SK-MEL-5 (cell line): ENCODE measurements around the gene TFCP2L1. TPM values are rescaled to one million over a fixed set of nuclear protein-coding genes. Genes with fewer than 3 reads are reported as not detected.

Experiments used
- DNase-seq: peaks from one replicate; pipeline ENCODE4 v3.0.0-alpha.2; 2016; ENCODE audit warnings: low read depth, low spot score
- in situ Hi-C: cut with HindIII; loops from 2 replicates; pipeline ENCODE4 v1.10.0; 2016; ENCODE audit warnings: low sequenced_read_pairs, high pct_unique_total_duplicates, low pct_unique_long_range_greater_than_20kb
- total RNA-seq: library from RNA; depleted of rRNA; stranded (reverse); fragments of >200 nt; shearing (Covaris generic); gene quantifications from 2 replicates; pipeline ENCODE4 v1.2.3, GENCODE V29; 2014

Gene TFCP2L1
- total RNA-seq, 1 experiment from 2014 or later: 0.08 TPM

- in situ Hi-C loops: no loop called here
- DNase-seq: no peak
These were observed 31.9 kb downstream of the TFCP2L1 start for GRCh38 chr2:121253021-121253673.

DNA sequence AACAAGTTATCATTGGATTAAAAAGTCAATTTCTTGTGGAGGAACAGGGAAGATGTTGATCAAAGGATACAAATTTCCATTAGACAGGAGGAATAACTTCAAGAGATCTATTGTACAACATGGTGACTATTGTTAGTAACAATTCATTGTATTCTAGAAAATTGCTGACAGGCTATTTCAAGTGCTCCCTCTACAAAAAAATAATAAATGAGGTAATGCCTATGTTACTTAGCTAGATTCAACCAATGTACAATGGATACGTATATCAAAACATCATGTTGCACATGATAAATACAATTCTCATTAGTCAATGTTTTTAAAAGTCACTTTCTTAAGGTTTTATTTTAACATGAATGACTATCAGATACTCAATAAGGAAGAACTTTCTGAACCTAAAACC is 33.5 kb downstream of the TFCP2L1 start:
- in situ Hi-C loops: no loop called here
- no peak for DNase-seq

DNA sequence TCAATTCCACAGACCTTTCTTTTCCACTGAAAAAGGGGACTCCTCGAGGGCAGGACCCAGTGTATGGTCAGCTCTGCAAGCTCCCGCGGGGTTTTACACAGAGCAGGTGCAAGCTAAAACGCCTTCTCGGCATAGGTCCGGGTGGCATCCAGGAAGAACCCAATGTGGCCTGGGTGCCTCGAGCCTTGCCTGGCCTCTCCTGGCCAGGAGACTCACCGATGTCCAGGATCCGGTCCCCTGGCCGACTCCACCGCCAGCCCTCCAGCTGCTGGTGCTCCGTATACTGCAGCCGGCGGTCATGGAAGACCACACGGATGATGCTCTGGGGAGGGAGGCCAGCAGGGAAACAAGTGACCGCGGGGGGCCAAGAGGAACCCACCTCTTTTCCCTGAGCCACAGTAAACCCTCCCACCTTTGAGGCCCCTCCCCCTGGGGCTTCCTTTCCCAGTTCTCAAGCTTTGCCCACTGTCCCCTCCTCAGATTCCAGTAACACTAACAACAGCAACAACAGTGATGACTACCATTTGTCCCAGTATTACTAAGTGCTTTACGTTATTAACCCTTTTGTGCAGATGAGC is 36.1 kb downstream of the TFCP2L1 start:
- in situ Hi-C loops: no loop called here
- no peak for DNase-seq

DNA sequence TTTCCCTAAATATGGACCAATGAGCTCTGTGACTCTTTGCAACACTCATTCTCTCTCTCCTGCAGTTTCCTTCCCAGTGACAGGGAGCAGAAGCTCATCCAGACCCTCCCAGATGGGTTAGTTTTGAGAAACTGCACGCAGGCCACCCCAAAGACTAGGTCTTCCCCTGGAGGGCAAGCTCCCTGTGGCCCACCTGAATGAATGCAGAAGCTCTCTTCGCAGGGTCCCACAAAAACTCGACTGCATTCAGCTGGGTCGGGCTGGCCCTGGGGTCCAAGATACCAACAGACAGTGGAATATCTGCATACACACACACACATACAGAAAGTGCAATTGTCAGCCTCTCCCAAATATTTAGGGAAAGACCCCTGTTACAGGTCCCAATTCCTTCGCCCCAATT is 37.0 kb downstream of the TFCP2L1 start:
- in situ Hi-C loops: no loop called here
- no peak for DNase-seq

DNA sequence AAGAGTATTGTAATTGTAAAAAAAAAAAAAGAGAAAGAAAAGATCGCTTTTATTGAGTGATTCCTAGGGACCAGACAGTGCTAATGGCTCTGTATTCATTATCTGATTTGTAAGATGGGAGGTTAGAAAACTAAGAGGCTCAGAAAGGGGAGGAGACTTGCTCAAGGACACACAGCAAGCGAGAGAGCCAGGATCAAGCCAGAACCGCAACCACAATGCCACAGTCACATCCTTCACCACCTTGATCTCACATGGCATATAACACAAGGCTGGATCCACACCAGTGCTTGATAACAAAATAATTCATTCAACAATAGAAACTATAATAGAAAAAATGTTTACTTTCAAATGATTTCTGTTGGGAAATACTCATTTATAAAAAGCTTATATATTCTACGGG is 37.5 kb downstream of the TFCP2L1 start:
- DNase-seq: no peak
- in situ Hi-C loops: no loop called here

DNA sequence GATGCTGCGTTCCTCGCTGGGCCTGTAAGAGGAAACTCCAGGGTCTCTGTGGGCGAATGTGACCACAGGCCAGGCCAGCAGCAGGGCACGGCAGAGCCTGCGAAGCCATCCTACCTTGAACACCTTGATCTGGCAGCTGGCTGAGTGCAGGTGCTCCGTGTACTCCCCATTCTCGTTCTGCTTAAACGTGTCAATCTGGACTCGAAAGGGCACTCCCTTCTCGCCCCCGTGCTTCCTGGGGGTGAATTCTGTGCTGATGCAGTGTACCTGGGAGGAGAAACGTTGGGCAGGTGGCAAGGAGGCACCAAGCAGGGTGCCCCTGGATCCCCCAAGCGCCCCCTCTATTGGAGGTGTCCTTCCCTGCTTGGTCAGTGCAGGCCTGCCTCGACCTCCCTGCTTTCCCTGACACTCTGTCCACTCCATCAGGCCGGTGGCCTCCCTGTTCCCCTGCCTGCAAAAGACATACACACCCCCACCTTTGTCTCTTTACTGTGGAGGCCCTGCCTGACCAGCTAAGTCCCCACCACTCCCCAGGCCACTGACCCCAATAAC is 38.2 kb downstream of the TFCP2L1 start:
- DNase-seq: no peak
- in situ Hi-C loops: no loop called here

GRCh38 chr2:121245913-121246312 is 39.1 kb downstream of the TFCP2L1 start:
- no peak for DNase-seq
- in situ Hi-C loops: no loop called here

DNA sequence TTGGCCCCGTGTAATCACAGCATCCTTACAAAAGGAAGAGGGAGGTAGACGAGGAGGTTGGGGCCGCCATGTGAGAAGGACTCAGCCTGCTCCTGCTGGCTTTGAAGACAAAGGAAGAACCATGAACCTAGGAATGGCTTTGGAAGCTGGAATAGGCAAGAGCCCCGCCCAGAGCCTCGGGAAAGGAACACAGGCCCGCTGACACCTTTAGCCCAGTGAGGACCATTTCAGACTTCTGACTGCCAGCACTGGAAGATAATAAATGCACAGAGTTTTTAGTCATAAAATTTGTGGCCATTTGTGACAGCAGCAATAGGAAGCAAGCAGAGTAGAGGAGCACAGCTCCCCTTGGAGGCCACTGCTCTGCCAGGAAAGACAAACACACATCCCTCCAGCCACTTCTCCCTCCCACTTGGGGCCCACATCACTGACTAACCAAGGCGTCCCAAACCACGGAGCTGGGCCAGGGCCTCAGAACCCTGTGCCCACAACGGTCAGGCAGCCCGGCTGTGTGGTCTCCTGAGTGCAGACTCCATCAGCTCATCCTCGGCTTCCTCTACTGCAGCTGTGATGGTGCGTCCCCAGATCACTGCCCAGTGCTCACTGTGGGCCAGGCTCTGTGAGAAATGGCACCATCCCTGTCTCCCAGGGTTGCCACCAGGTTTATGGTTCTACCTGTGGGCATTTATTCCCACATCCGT is 39.7 kb downstream of the TFCP2L1 start:
- no peak for DNase-seq
- in situ Hi-C loops: no loop called here

DNA sequence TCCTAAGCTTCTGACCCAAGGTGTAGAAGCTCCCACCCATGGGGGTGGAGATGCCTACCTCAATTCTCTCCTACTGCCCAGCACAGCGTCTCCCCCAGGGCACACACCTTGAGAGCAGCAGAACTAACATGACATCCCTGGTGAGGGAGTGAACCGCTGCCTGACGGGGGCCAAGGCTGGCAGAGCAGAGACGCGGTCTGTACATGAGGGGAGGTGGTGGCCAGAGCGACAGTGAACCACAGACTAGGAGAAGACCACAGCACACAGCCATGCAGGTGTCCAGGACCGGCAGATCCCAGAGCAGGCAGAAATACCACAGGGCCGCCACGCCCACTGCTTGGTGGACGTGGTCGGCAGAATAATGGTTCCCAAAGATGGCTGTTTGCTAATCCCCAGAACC is 40.4 kb downstream of the TFCP2L1 start:
- no peak for DNase-seq
- in situ Hi-C loops: no loop called here

- DNase-seq: no peak
- in situ Hi-C loops: no loop called here
These were observed 41.1 kb downstream of the TFCP2L1 start for GRCh38 chr2:121243821-121244460.

DNA sequence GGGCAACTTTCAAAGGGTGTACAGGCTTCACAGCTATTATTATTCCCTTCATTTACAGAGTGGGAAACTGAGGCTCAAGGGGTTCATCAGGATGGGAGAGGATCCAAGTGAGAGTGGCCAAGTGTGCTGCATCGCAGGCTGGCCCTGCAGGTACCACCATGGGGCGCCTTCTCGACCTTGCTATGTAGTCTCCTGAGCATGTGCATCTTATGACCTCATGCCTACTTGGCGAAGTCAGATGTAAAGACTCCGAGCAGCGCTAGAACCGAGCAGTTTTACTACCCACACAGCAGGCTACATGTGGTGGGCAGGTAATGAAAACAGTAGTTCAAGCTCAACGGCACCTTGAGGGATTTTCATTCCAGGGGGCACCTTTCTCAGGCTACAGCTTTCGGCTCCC is 42.0 kb downstream of the TFCP2L1 start:
- DNase-seq: no peak
- in situ Hi-C loops: no loop called here

DNA sequence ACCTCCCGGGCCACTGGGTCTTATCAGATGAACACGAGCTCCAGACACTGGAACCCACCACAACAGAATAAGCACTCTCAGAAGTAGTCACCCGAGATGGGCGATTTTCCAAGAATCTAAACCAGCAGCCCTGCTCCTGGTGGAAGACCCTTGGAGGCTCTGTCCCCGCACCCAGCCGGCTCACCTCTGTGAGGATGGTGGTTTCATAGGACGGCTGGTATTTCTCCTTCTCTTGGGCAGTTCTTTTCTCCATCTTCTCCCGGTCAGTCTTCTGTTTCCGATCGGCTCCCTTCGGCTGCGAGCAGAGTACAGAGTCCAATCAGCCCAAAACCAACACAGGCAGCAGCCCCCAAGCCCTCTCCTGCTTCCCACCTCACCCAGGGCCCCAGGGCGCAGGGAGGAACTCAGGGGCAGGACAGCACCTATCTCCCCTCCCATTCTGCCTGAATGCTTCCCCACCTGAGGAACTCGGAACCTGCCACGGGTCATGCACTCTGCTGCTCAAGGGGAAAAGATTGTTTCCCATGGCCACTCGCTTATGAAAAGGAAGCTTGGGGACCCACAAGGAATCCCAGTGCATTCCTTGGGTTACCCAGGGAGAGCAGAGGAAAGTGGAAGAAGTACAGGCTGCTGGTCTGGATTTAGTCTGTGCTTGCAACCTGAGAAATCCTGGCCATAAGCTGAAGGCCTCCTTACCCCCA is 42.7 kb downstream of the TFCP2L1 start:
- no peak for DNase-seq
- in situ Hi-C loops: no loop called here

DNA sequence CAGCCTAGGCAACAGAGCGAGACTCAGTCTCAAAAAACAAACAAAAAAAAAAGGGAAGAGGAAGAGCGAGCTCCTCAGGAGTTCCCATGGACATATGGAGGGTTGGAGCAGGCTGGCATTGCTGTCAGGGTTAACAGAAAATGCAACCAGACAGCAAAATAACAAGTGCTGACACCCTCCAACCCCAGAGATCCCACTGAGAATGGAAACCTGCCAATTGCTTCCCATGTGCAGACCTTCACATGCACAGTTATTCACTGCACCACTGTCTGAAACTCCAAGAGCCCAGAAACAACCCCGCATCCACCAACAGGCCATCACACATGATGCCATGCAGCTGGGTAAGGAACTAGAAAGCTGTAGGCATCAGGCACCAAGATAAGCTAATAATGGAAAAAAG is 43.5 kb downstream of the TFCP2L1 start:
- no peak for DNase-seq
- in situ Hi-C loops: no loop called here

DNA sequence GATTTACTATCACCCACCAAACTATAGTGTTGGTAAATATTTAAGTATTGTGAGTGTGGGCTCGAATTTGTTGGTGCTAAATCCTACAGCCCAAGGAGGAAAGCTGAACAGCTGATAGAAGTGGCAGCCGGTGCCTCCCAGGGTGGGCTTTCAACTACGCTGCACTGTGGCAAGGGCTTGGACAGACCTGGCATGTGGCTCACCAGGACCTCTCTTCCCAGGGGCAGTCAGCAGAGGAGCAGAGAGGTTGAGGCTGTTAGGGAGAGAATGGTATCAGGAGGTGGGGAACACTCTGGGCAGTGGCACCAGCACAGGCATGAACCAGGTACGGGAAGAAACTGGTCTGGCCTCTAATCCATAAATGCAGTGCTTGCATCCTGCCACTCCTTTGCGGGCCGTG is 44.6 kb downstream of the TFCP2L1 start:
- DNase-seq: no peak
- in situ Hi-C loops: no loop called here

GRCh38 chr2:121239969-121240368 is 45.0 kb downstream of the TFCP2L1 start:
- DNase-seq: no peak
- in situ Hi-C loops: no loop called here

DNA sequence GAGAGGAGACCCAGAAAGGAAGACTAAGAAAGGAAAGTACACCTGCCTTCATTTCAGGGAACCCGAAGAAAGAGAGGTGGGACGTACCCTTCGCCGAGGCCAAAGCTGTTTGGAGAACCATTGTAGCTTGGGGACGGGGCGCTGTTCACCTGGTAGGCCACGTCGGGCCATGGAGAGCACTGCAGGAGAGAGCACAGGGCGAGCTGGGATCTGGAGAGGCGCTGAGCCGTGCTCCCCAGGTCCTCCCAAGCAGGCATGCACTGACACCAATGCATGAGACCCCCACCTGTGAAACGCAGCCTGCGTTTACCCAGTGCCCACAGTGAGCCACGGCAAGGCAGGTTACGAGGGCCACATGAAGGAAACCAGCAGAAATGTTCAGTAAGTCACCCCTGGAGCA is 45.5 kb downstream of the TFCP2L1 start:
- in situ Hi-C loops: no loop called here
- DNase-seq: no peak

GRCh38 chr2:121238828-121239227 is 46.2 kb downstream of the TFCP2L1 start:
- in situ Hi-C loops: no loop called here
- no peak for DNase-seq
